ENCODE results near the gene CZIB. TPM values are rescaled to one million over a fixed set of nuclear protein-coding genes. Genes with fewer than 3 reads are reported as not detected.
A peak's percentile ranks its signal among the peaks of the same experiment; 100 is the strongest.

CZIB gene
- total and polyA plus RNA-seq, 2 of the 13 experiments (the other 11 are each of a cell fraction or from before 2014, with no cell fraction given) = 49.2 to 67.0 TPM

GRCh38 chr1:53182111-53182593 lies 38.3 kb downstream of the CZIB start (continued):
- peak; percentile 9; the same call in 1 of the 2 replicates for TF ChIP-seq FOXP4 (CRISPR knock-in tag; IDR thresholded peaks at IDR 0.05)
- no peak for TF ChIP-seq NR1H2 (CRISPR knock-in tag; IDR thresholded peaks at IDR 0.05; ENCODE audit: borderline replicate concordance, low read depth)
- TF ChIP-seq RORA (CRISPR knock-in tag; IDR thresholded peaks at IDR 0.05) = no peak
- TF ChIP-seq ARID4A (CRISPR knock-in tag; IDR thresholded peaks at IDR 0.05; ENCODE audit: borderline replicate concordance) = peak; percentile 62; the same call in 1 of the 2 replicates
- 0 out of 2 replicates have a peak, but pooled peaks have one; percentile 36 for TF ChIP-seq ZNF138 (CRISPR knock-in tag; IDR thresholded peaks at IDR 0.05; ENCODE audit: low read depth)
- TF ChIP-seq DZIP1 (CRISPR knock-in tag; IDR thresholded peaks at IDR 0.05) = no peak
- no peak for TF ChIP-seq TBL1XR1 (IDR thresholded peaks at IDR 0.05; ENCODE audit: borderline replicate concordance, low read length, partially characterized antibody)
- no peak for TF ChIP-seq ZNF124 (CRISPR knock-in tag; IDR thresholded peaks at IDR 0.05)
- peak; percentile 57; the same call in 1 of the 2 replicates for TF ChIP-seq YEATS4 (CRISPR knock-in tag; IDR thresholded peaks at IDR 0.05; ENCODE audit: borderline replicate concordance)
- peak; percentile 58 for TF ChIP-seq FOXA3 (CRISPR knock-in tag; IDR thresholded peaks at IDR 0.05)
- peak; percentile 70; the same call in 1 of the 2 replicates for TF ChIP-seq ZFP90 (CRISPR knock-in tag; IDR thresholded peaks at IDR 0.05; ENCODE audit: borderline replicate concordance)
- TF ChIP-seq HDAC1 (CRISPR knock-in tag; IDR thresholded peaks at IDR 0.05) = peak; percentile 66; the same call in 1 of the 2 replicates
- no peak for TF ChIP-seq CBFB (CRISPR knock-in tag; IDR thresholded peaks at IDR 0.05)
- peak; percentile 68 for TF ChIP-seq ZNF263 (CRISPR knock-in tag; IDR thresholded peaks at IDR 0.05)
- TF ChIP-seq MED1 (CRISPR knock-in tag; IDR thresholded peaks at IDR 0.05) = peak; percentile 48; the same call in 1 of the 2 replicates
- TF ChIP-seq THAP11 (CRISPR knock-in tag; IDR thresholded peaks at IDR 0.05) = peak; percentile 41; the same call in 1 of the 2 replicates
- TF ChIP-seq ARID3A (IDR thresholded peaks at IDR 0.05; ENCODE audit: low read depth, low read length) = peak; percentile 34; the same call in 1 of the 2 replicates
- no peak for TF ChIP-seq IRX3 (CRISPR knock-in tag; IDR thresholded peaks at IDR 0.05; ENCODE audit: borderline replicate concordance, low read depth)

Measured in HepG2 (cell line).